ENCODE data around the gene FSD1L.

- TF ChIP-seq CTCF (IDR thresholded peaks at IDR 0.05; ENCODE audit: low read length), result no peak
- no peak for TF ChIP-seq EZH2 (optimal IDR thresholded peaks at IDR 0.05; ENCODE audit: low read depth, low read length)
Measured at GRCh38 chr9:105431424-105432246, 16.2 kb upstream of the FSD1L start.
